ENCODE results near the gene PRSS16. TPM values are rescaled to one million over a fixed set of nuclear protein-coding genes. Genes with fewer than 3 reads are reported as not detected.

Gene PRSS16
- total RNA-seq, 1 donor from 2014 or later, result 35.1 TPM

- DNase-seq (ENCODE audit: low spot score), result no peak
These were observed 35.8 kb downstream of the PRSS16 start for GRCh38 chr6:27283279-27283678.

DNA sequence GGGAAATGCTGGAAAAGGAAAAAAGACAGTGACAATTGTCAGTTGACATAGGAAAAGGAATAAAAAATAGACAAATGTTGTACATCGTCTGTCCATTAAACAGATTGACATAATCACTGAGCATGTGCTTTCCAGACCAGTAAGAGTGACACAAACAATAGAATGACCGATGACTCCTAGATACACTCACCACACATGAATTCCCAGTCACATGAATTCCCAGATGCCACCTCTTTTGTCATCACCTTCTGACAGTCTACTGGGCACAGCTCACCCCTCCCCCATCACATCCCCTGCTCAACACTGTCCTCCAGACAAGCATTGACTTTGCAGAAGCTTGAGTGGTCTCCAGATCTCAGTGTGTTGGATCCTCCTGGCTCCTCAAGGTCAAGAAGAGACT is 38.6 kb downstream of the PRSS16 start:
- DNase-seq (ENCODE audit: low spot score), result no peak

DNA sequence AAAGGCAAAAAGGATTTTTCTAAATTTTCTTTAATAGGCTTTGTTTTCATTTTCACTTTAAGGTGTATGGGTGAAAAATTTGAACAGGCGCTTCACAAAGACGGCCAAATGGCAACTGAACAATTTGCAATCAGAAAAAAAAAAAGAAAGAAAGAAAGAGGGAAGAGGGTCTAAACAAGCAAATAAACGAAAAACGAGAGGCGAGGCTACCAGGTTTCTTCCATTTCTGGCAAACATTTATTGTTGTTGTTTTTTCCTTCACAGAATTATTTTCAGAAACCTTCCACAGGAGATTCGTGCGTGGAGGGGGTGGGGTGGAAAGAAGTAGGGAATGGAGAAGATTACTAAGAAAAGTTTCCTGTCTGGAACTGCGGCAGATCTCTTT is 40.2 kb downstream of the PRSS16 start:
- no peak for DNase-seq (ENCODE audit: low spot score)

- no peak for DNase-seq (ENCODE audit: low spot score)
These were observed 40.9 kb downstream of the PRSS16 start for GRCh38 chr6:27288136-27289044.

DNA sequence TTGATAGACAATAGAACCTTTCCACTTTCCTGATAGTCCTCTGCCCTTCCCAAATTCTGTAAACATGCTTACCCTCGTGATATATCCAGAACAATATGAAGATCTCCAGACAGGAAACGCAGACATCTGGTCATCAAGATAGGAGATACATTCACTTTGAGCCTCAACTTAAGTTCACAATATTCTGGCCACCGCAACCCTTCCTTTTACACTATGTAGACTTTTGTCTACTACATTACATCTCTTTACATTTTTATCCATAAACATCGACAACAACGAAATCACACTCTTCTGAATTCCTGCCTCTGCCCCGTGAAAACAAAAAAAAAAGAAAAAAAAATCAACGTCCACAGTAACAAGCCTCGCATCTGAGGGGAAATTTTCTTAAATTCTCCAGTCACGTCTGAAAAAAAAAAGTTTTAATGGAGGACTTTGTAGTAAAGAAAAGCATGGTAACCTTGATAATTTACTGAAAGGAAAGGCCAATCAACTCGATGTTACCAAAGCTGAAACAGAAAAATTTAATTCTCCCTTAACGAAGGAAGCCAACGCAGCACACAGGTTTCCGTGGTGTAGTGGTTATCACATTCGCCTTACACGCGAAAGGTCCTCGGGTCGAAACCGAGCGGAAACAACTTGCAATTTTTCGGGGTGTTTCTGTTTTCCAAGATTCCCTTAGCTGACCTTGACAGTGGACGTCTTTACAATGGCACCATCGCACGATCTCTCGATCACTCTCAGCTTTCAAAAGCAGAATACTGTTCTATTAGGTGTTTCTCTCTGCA is 42.8 kb downstream of the PRSS16 start:
- no peak for DNase-seq (ENCODE audit: low spot score)

DNA sequence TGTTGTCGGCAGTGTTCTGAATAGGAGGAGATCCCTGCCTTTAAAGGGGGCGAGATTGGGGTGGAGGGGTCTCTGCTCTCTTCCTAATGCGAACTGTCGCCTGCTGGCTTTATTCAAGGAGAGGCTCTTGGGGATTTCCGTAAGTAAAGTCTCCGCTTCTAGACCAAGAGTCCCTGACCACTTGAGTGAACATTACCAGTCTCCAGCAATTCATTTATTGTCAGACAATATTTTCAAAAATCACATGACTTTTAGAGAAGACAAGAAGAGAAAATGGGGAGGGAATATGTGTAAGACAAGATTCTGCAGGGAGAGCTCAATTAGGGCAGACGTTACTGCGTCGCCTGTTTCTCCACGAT is 43.3 kb downstream of the PRSS16 start:
- no peak for DNase-seq (ENCODE audit: low spot score)

- no peak for DNase-seq (ENCODE audit: low spot score)
These were observed 46.1 kb downstream of the PRSS16 start for GRCh38 chr6:27293436-27294098.

GRCh38 chr6:27294409-27294808 is 46.9 kb downstream of the PRSS16 start:
- no peak for DNase-seq (ENCODE audit: low spot score)

DNA sequence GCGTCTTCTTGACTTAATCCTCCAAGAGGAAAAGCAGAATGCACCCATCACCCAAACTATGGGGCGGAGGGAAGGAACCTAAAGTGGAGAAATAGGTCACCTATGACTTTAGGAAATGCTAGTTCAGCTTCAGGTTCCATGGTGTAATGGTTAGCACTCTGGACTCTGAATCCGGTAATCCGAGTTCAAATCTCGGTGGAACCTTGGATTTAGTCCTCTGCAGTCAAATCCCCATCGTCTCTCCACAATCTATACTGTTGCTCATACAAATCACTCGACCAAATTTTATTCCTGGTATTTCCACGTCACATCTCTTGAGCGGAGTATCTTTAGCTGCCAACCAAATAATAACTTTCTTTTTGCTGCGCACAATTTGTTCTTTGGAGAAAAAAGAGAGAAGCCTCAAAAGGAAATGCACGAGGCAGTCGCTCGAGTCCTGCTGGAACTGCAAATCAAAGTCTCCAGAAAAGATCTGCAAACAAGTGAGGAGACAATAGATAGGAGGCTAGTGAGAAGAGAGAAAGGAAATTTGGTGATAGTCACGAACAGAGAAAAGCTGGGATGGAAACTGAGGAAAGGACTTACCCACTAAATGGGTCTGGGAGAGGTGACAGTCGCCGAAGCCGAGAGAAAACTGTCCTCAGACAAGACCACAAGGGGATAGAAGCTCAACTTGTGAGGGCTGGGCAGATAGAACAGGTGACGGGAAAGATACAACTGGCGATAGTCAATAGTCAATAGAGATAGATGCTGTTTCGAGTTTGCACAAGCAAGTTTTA is 48.0 kb downstream of the PRSS16 start:
- DNase-seq (ENCODE audit: low spot score), result no peak

DNA sequence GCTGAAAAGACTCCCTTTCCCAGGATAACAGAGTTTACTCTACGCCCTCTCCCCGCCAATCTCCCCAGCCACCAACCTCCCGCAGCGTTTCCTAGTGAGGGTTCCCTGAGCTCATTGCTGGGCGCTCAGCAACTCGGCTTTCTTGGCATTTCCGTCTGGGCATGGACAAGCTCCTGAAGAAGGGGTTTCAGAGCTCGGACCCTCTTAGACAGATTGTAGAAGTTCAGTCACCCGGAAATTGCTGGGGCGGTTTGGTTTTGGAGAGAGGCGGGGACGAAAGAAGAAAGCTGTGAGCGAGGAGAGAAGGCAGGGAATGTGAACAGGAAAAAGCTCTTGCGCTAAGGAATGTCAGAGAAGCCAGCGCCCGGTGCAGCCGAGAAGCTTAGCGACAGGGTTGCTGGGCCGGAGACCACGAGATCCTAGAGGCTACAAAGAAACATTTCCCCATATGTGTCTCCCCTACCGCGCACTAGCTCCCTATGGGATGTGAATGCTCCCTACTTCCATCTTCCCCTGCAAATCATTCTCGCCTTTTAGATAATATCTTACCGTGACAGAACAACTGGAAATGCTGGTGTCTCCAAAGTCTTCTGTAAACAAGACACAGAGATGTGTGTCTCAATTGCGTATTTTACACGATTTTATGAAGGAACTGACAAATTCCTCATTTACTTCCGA is 48.7 kb downstream of the PRSS16 start:
- DNase-seq (ENCODE audit: low spot score), result no peak

DNA sequence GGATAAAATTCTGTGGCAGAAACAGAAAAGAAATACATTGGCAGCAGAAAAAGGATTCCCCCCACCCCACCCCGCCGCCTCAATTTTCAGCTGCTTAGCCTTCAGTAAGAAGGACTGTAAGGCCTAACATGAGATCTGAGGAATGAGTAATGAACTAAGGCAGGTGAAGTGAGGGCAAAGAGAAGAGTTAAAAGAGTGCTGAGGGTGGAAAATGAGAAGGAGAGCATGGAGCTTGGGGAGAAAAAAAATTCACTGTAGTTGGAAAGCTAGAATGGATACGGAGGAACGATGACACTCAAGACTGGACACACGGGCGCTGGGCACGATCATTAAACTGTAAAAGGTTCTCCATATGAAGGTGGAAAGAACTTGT is 50.0 kb downstream of the PRSS16 start:
- no peak for DNase-seq (ENCODE audit: low spot score)

GRCh38 chr6:27297857-27298730 is 50.6 kb downstream of the PRSS16 start:
- no peak for DNase-seq (ENCODE audit: low spot score)

- DNase-seq (ENCODE audit: low spot score), result no peak
These were observed 56.2 kb downstream of the PRSS16 start for GRCh38 chr6:27303613-27304272.

Other genes with a start within 250 kb of the PRSS16 start
- gene POM121L2, start 64.6 kb downstream of the PRSS16 start, total RNA-seq, result not detected
- gene ZNF391, start 141.1 kb downstream of the PRSS16 start, total RNA-seq, result 1.9 TPM
- 6.4 TPM for gene ZNF184, start 225.4 kb downstream of the PRSS16 start, total RNA-seq

Data from mucosa of gallbladder (tissue), 1 donor.